SK-N-MC (cell line): ENCODE measurements around the gene TNN.
"Not testable (repeated sequence)": the region's sequence is repeated elsewhere in the genome, so short reads cannot be mapped to it uniquely, and the experiment has no call there.

Experiments used
- DNase-seq: peaks from one replicate; pipeline ENCODE4 v3.0.0-alpha.2; 2011; ENCODE audit warnings: low read depth, low spot score
- H3K27ac ChIP-seq: fragments of 200-600 bp; sonication (generic); 2 replicates; pipeline ENCODE4 v1.5.1; 2016; ENCODE audit warnings: mixed run types
- H3K36me3 ChIP-seq: fragments of 200-600 bp; sonication (generic); 2 replicates; pipeline ENCODE4 v1.6.1; 2017; ENCODE audit warnings: antibody characterized with exemption, low read length, mixed read lengths; ENCODE audit not compliant: insufficient read depth
- H3K4me3 ChIP-seq: fragments of 200-600 bp; sonication (generic); 2 replicates; pipeline ENCODE4 v1.5.1; 2016
- H3K9ac ChIP-seq: fragments of 200-600 bp; sonication (generic); 2 replicates; pipeline ENCODE4 v1.8.0; 2017; ENCODE audit warnings: mixed run types, mixed read lengths; ENCODE audit not compliant: insufficient read length
- H3K9me3 ChIP-seq: fragments of 200-600 bp; sonication (generic); 2 replicates; pipeline ENCODE4 v1.6.1; 2017; ENCODE audit warnings: low read depth, mild to moderate bottlenecking, antibody characterized with exemption, low read length, moderate library complexity, mixed read lengths
- EZH2 ChIP-seq: fragments of 200-600 bp; sonication (generic); IDR thresholded peaks from one replicate; pipeline ENCODE4 v1.6.1; 2017; ENCODE audit warnings: antibody characterized with exemption
- FOXP2 ChIP-seq: optimal IDR thresholded peaks from 2 replicates; pipeline ENCODE3; 2011; ENCODE audit warnings: mild to moderate bottlenecking, moderate library complexity; ENCODE audit not compliant: insufficient read depth; ENCODE audit errors: extremely low read length, control extremely low read depth
- POLR2AphosphoS5 ChIP-seq: IDR thresholded peaks from 2 replicates; pipeline ENCODE4 v1.6.1; 2012; ENCODE audit warnings: mild to moderate bottlenecking, low read depth, low read length, borderline replicate concordance

TNN gene

GRCh38 chr1:175036476-175036875 is 31.2 kb upstream of the TNN start:
- peak overlapping the region; percentile 23; the same call in 1 of the 2 replicates for H3K4me3 ChIP-seq
- no peaks in the 10 kb centered on the region for H3K9me3 ChIP-seq
- no peak for TF ChIP-seq FOXP2
- no peak for DNase-seq
- H3K9ac ChIP-seq, result peak overlapping the region; percentile 2
- no peaks in the 10 kb centered on the region for H3K36me3 ChIP-seq
- peak overlapping the region; percentile 38; the same call in 1 of the 2 replicates for H3K27ac ChIP-seq

- H3K36me3 ChIP-seq, result no peaks in the 10 kb centered on the region
- H3K4me3 ChIP-seq, result no peak overlapping the region
- no peak overlapping the region for H3K9ac ChIP-seq
- no peak overlapping the region for H3K27ac ChIP-seq
- no peaks in the 10 kb centered on the region for H3K9me3 ChIP-seq
- TF ChIP-seq FOXP2, result no peak
- no peak for TF ChIP-seq EZH2
- no peak for TF ChIP-seq POLR2AphosphoS5
- DNase-seq, result no peak
Observed at GRCh38 chr1:175037416-175037815, 30.2 kb upstream of the TNN start.

- H3K9ac ChIP-seq, result no peak overlapping the region
- no peaks in the 10 kb centered on the region for H3K9me3 ChIP-seq
- no peak overlapping the region for H3K27ac ChIP-seq
- H3K4me3 ChIP-seq, result no peak overlapping the region
- TF ChIP-seq EZH2 (no peak), POLR2AphosphoS5 (no peak), FOXP2 (no peak)
- no peak for DNase-seq
- no peaks in the 10 kb centered on the region for H3K36me3 ChIP-seq
Observed at GRCh38 chr1:175040324-175040879, 27.2 kb upstream of the TNN start.

GRCh38 chr1:175042650-175043049 is 25.0 kb upstream of the TNN start:
- H3K36me3 ChIP-seq, result no peaks in the 10 kb centered on the region
- no peaks in the 10 kb centered on the region for H3K9me3 ChIP-seq
- TF ChIP-seq POLR2AphosphoS5, result no peak
- TF ChIP-seq FOXP2, result no peak
- TF ChIP-seq EZH2, result no peak
- no peak overlapping the region for H3K4me3 ChIP-seq
- H3K27ac ChIP-seq, result no peak overlapping the region
- DNase-seq, result no peak
- H3K9ac ChIP-seq, result no peak overlapping the region

GRCh38 chr1:175043824-175044223 is 23.8 kb upstream of the TNN start:
- no peak for DNase-seq
- Histone ChIP-seq H3K4me3 (no peak overlapping the region; the same call in 1 of the 2 replicates), H3K9me3 (no peaks in the 10 kb centered on the region), H3K27ac (peak overlapping the region; percentile 83), H3K36me3 (no peaks in the 10 kb centered on the region), H3K9ac (no peak overlapping the region)
- TF ChIP-seq POLR2AphosphoS5, result no peak
- TF ChIP-seq EZH2, result no peak
- TF ChIP-seq FOXP2, result no peak

GRCh38 chr1:175044591-175044990 is 23.0 kb upstream of the TNN start:
- not testable (repeated sequence) for H3K36me3 ChIP-seq, DNase-seq, H3K9me3 ChIP-seq
- Histone ChIP-seq H3K4me3 (peak overlapping the region; percentile 70), H3K27ac (peak overlapping the region; percentile 83), H3K9ac (peak overlapping the region; percentile 48)

GRCh38 chr1:175045097-175045496 is 22.5 kb upstream of the TNN start:
- DNase-seq, result no peak
- Histone ChIP-seq H3K36me3 (no peaks in the 10 kb centered on the region), H3K27ac (peak overlapping the region; percentile 83), H3K9me3 (no peaks in the 10 kb centered on the region), H3K9ac (no peak overlapping the region), H3K4me3 (peak overlapping the region; percentile 70)
- TF ChIP-seq FOXP2 (no peak), POLR2AphosphoS5 (no peak), EZH2 (no peak)

GRCh38 chr1:175045519-175045918 is 22.1 kb upstream of the TNN start:
- Histone ChIP-seq H3K4me3 (no peak overlapping the region), H3K9me3 (no peaks in the 10 kb centered on the region), H3K9ac (no peak overlapping the region), H3K27ac (no peak overlapping the region), H3K36me3 (no peaks in the 10 kb centered on the region)
- TF ChIP-seq EZH2, result no peak
- DNase-seq, result no peak

GRCh38 chr1:175050992-175051391 is 16.6 kb upstream of the TNN start:
- DNase-seq, result no peak
- H3K36me3 ChIP-seq, result no peaks in the 10 kb centered on the region
- TF ChIP-seq FOXP2, result no peak
- no peak for TF ChIP-seq EZH2
- no peak for TF ChIP-seq POLR2AphosphoS5
- no peak overlapping the region for H3K4me3 ChIP-seq
- no peak overlapping the region for H3K27ac ChIP-seq
- no peak overlapping the region for H3K9ac ChIP-seq
- H3K9me3 ChIP-seq, result no peaks in the 10 kb centered on the region
